OCI-LY1 (cell line): ENCODE data around the gene MARK3.
A peak's percentile ranks its signal among the peaks of the same experiment; 100 is the strongest.

Experiments
- H2AFZ ChIP-seq: fragments of 200-600 bp; sonication (generic), shearing (Covaris generic); 2 replicates; pipeline ENCODE4 v1.6.0; 2014; ENCODE audit warnings: antibody characterized with exemption, mild to moderate bottlenecking, low read length
- H3F3A ChIP-seq: fragments of 200-600 bp; sonication (generic), shearing (Covaris generic); 2 replicates; pipeline ENCODE4 v1.6.0; 2014; ENCODE audit warnings: mild to moderate bottlenecking, antibody characterized with exemption, low read length, moderate library complexity; ENCODE audit not compliant: insufficient read depth
- H3K27ac ChIP-seq: fragments of 200-600 bp; sonication (generic); 2 replicates; pipeline ENCODE4 v1.5.1; 2014; ENCODE audit warnings: low read length, mixed run types, mild to moderate bottlenecking, low read depth; ENCODE audit not compliant: poor library complexity, severe bottlenecking
- H3K27me3 ChIP-seq: fragments of 200-600 bp; sonication (generic); 2 replicates; pipeline ENCODE4 v1.6.0; 2014; ENCODE audit warnings: antibody characterized with exemption, mild to moderate bottlenecking, low read length, moderate library complexity; ENCODE audit not compliant: insufficient read depth
- H3K36me3 ChIP-seq: fragments of 200-600 bp; sonication (generic); 2 replicates; pipeline ENCODE4 v1.6.1; 2014; ENCODE audit warnings: mild to moderate bottlenecking, antibody characterized with exemption, low read length, moderate library complexity, mixed read lengths; ENCODE audit not compliant: insufficient read depth
- H3K4me1 ChIP-seq: fragments of 200-600 bp; sonication (generic); 2 replicates; pipeline ENCODE4 v1.5.1; 2014; ENCODE audit warnings: mild to moderate bottlenecking, low read length, moderate library complexity; ENCODE audit not compliant: insufficient read depth, severe bottlenecking
- H3K4me2 ChIP-seq: fragments of 200-600 bp; sonication (generic), shearing (Covaris generic); 2 replicates; pipeline ENCODE4 v1.6.1; 2014; ENCODE audit warnings: low read length
- H3K4me3 ChIP-seq: fragments of 200-600 bp; sonication (generic); 2 replicates; pipeline ENCODE4 v1.5.1; 2014; ENCODE audit warnings: low read length, low read depth, mild to moderate bottlenecking, mixed read lengths; ENCODE audit not compliant: poor library complexity, severe bottlenecking
- H3K79me2 ChIP-seq: fragments of 200-600 bp; shearing (Covaris generic); 2 replicates; pipeline ENCODE4 v1.6.1; 2016; ENCODE audit warnings: mixed run types, low read length, mixed read lengths; ENCODE audit not compliant: insufficient read depth
- H3K9ac ChIP-seq: fragments of 200-600 bp; sonication (generic), shearing (Covaris generic); 2 replicates; pipeline ENCODE4 v1.6.1; 2014; ENCODE audit warnings: mild to moderate bottlenecking, low read length, mixed read lengths
- H3K9me2 ChIP-seq: fragments of 200-600 bp; sonication (generic), shearing (Covaris generic); 2 replicates; pipeline ENCODE4 v1.6.1; 2014; ENCODE audit warnings: low read depth, mild to moderate bottlenecking, low read length, mixed read lengths
- H3K9me3 ChIP-seq: fragments of 200-600 bp; shearing (Covaris generic); 2 replicates; pipeline ENCODE4 v1.6.1; 2014; ENCODE audit warnings: low read length, mixed read lengths
- H4K20me1 ChIP-seq: fragments of 200-600 bp; sonication (generic), shearing (Covaris generic); 2 replicates; pipeline ENCODE4 v1.6.0; 2016; ENCODE audit warnings: mild to moderate bottlenecking, low read length; ENCODE audit not compliant: insufficient read depth
- EZH2 ChIP-seq: fragments of 200-600 bp; sonication (generic), shearing (Covaris generic); IDR thresholded peaks from 2 replicates; pipeline ENCODE4 v1.8.0; 2017; ENCODE audit warnings: borderline replicate concordance, mixed run types, mild to moderate bottlenecking, antibody characterized with exemption, low read length, moderate library complexity, mixed read lengths
- TF ChIP-seq, protein P1 (sequence below): fragments of 200-600 bp; sonication (generic), shearing (Covaris generic); IDR thresholded peaks from 2 replicates; pipeline ENCODE4 v1.5.1; 2017; ENCODE audit warnings: mild to moderate bottlenecking, antibody characterized with exemption, low read length, moderate library complexity, mixed read lengths

The MARK3 gene

DNA sequence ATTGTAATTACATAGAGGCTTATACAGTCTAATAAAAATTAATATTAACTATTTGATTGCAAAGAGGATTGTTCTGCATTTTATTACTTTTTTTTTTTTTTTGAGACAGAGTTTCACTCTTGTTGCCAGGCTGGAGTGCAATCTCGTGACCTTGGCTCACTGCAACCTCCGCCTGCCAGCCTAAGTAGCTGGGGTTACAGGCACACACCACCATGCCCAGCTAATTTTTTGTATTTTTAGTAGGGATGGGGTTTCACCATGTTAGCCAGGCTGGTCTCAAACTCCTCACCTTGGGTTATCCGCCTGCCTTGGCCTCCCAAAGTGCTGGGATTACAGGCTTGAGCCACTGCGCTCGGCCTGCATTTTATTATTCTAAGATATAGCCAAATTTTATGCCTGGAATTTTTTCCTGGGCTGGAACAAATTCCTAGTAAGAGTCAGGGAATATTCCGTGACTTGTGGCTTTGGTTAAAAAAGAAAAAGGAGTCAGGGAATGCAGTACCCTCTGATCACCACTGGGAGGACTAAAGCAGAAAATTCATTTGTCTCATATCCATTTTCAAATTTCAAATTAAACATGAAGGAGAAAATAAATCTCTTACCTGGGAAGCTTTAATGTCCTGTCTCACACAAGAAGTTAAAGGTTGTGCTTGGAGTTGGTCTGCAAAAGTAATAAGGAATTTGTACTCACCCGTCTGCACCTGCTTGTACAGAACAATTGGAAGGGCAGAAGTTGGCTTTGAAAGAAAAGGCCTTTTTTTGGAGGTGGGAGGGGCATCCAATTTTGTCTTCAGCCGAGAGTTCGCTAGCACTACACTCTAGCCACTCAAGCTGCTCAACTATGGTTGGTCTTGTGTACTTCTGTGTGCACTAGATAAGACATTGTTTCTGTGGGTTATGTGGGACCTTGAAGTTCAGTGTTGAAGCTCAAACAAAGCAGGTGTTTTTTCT is 8.7 kb downstream of the MARK3 start:
- Histone ChIP-seq H3F3A (peaks cover 4% of the 10 kb centered on the region), H3K27ac (peak overlapping the region; percentile 46), H3K9ac (no peak overlapping the region), H3K4me1 (peaks cover 62% of the 10 kb centered on the region), H3K27me3 (no peaks in the 10 kb centered on the region), H2AFZ (no peak overlapping the region), H3K4me2 (peak overlapping the region; percentile 57), H3K79me2 (peaks cover 92% of the 10 kb centered on the region), H3K9me3 (no peaks in the 10 kb centered on the region), H3K9me2 (no peaks in the 10 kb centered on the region), H3K4me3 (peak overlapping the region; percentile 8), H4K20me1 (peaks cover 6% of the 10 kb centered on the region), H3K36me3 (no peaks in the 10 kb centered on the region)
- TF ChIP-seq, protein P1, sequence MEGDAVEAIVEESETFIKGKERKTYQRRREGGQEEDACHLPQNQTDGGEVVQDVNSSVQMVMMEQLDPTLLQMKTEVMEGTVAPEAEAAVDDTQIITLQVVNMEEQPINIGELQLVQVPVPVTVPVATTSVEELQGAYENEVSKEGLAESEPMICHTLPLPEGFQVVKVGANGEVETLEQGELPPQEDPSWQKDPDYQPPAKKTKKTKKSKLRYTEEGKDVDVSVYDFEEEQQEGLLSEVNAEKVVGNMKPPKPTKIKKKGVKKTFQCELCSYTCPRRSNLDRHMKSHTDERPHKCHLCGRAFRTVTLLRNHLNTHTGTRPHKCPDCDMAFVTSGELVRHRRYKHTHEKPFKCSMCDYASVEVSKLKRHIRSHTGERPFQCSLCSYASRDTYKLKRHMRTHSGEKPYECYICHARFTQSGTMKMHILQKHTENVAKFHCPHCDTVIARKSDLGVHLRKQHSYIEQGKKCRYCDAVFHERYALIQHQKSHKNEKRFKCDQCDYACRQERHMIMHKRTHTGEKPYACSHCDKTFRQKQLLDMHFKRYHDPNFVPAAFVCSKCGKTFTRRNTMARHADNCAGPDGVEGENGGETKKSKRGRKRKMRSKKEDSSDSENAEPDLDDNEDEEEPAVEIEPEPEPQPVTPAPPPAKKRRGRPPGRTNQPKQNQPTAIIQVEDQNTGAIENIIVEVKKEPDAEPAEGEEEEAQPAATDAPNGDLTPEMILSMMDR, result peak; percentile 87
- TF ChIP-seq EZH2, result no peak

DNA sequence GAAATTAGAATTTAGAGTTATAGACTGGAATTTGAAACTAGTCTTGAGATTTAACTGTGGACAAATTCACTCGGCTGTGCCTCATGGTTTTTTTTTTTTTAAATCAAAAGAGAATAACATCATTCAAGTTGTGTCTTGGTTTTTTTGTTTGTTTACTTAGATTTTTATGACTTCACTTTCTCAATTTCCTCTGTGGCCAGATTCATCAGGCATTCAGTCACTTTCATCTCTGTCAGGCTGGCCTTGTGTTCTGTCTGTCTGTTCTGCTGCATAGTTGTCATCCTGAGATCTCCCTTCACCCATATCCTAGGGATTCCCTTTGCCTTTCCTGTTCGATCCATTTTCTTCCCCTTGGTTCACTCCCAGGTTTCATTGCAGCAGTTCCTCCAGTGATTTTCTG is 10.0 kb downstream of the MARK3 start:
- peaks cover 3% of the 10 kb centered on the region for H3F3A ChIP-seq
- H3K36me3 ChIP-seq, result no peaks in the 10 kb centered on the region
- peaks cover 65% of the 10 kb centered on the region for H3K4me1 ChIP-seq
- H3K27ac ChIP-seq, result no peak overlapping the region
- no peaks in the 10 kb centered on the region for H3K9me2 ChIP-seq
- peaks cover 6% of the 10 kb centered on the region for H4K20me1 ChIP-seq
- H3K79me2 ChIP-seq, result peaks cover 99% of the 10 kb centered on the region
- H2AFZ ChIP-seq, result no peak overlapping the region
- no peaks in the 10 kb centered on the region for H3K27me3 ChIP-seq
- TF ChIP-seq EZH2, result no peak
- TF ChIP-seq, protein P1, result no peak
- H3K4me3 ChIP-seq, result no peak overlapping the region
- no peak overlapping the region for H3K9ac ChIP-seq
- no peak overlapping the region; the same call in 1 of the 2 replicates for H3K4me2 ChIP-seq
- H3K9me3 ChIP-seq, result no peaks in the 10 kb centered on the region

DNA sequence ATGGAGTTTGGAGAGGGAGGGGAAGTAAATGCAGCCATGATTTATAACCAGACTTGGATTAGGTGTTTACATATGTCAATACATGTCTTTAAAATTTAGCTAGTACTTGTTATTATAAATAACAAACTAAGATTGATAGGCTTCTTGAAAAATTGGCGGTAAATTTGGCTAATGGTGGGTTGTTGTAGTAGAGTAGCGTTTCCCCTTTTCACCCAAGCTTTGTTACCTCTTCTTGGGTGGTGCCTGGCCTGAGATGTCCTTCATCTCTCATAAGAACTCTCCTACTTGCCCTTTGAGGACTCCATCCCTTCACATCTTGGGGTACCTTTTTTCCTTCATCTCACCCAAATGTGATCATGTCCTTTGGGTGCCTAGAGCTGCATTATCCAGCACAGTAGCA is 11.2 kb downstream of the MARK3 start:
- no peak for TF ChIP-seq EZH2
- TF ChIP-seq, protein P1, result no peak
- Histone ChIP-seq H3K27me3 (no peaks in the 10 kb centered on the region), H3K4me3 (no peak overlapping the region), H4K20me1 (peaks cover 6% of the 10 kb centered on the region), H3K9ac (no peak overlapping the region), H3K4me2 (no peak overlapping the region), H3F3A (no peaks in the 10 kb centered on the region; the same call in 1 of the 2 replicates), H3K9me3 (no peaks in the 10 kb centered on the region), H3K27ac (no peak overlapping the region), H3K79me2 (peaks cover 99% of the 10 kb centered on the region), H3K36me3 (no peaks in the 10 kb centered on the region), H3K4me1 (peaks cover 72% of the 10 kb centered on the region), H3K9me2 (no peaks in the 10 kb centered on the region), H2AFZ (no peak overlapping the region)
